Activated CD8-positive, alpha-beta memory T cell treated with anti-CD3 and anti-CD28 coated beads, Interleukin-2, amount 50 U/mL, for 24 hours (primary cell): ENCODE results near the gene DYNLT1.
"Not testable (repeated sequence)": the region's sequence is repeated elsewhere in the genome, so short reads cannot be mapped to it uniquely, and the experiment has no call there.

Source experiments
- DNase-seq: peaks from one replicate; pipeline ENCODE4 v3.0.0-alpha.2; 2020; ENCODE audit errors: extremely low read depth

The DYNLT1 gene

DNA sequence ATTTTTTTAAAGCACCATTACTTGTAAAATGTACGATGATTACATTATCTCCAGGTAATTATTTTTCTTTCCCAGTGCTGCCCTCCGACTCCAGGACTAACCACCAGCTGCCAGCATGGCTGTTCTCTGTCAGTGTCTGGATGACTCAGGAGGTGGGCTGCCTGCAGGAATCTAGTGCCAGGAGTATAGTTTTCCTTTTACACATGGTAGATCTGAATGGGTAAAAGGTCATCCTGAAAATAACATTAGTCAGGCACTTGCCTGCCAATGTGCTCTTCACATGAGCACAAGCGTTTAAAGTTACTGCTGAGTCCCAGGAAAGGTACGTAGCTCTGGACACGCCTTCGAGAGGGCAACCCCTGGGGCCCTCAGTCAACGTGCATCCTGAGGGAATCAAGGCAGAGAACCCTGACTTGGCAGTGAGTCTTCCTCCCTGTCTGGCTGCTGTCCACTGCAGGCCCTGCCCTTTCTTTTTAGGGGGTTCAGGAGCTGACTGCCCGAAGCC, 2.4 kb downstream of the DYNLT1 start:
- DNase-seq = no peak

DNA sequence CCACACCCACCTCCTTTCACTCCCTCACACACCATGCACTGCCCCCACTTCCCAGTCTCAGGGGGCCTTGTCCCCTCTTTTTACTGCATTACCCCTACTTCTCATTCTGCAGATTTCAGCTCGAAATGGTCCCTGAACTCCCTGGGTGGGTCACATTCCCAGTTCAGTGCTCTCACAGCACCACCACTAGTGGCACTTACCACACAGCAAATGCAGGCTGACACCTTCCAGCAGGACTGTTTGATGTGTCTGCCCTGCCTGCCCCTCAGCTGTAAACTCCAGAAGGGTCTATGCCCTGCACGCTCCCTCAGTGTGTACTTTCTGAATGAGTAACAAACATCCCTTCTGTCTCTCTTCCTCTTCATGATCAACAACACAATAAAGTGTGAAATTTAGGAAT, 4.0 kb downstream of the DYNLT1 start:
- DNase-seq = no peak

DNA sequence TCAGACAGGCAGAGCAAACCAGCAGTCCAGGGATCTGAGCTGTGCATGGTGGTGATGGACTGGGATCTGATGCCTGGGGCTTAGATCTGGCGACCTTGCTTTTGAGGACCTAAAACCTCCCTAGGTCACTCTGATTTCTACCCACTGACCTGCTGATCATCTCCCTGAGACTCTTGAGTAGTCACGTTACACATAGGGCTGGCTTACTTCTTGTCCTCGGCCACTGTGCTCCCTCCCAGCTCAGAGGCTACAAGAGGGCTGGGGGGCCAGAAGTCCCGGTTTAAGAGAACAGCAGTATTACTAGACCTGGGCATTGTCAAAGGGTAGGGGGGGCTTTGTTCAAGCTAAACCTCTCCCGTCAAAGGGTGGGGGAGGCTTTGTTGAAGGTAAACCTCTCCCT, 5.5 kb downstream of the DYNLT1 start:
- no peak for DNase-seq

DNA sequence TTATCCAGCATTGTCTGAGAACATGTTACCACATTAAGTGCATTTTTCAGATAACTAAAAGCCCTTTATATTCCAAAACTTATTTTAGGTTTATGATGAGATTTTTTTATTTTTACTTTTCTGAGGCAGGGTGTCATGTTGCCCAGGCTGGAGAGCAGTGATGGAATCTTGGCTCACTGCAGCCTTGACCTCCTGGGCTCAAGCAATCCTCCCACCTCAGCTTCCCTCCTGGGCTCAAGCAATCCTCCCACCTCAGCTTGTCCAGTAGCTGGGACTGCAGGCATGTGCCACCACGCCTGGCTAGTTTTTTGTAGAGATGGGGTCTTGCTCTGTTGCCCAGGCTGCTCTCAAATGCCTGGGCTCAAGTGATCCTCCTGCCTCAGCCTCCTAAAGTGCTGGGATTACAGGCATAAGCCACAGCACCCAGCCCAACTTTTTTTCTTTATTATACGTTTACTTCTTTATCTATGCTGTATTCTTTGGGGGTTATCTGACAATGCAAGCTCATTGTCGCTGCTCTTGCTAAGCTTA, 6.2 kb downstream of the DYNLT1 start:
- DNase-seq = no peak

DNA sequence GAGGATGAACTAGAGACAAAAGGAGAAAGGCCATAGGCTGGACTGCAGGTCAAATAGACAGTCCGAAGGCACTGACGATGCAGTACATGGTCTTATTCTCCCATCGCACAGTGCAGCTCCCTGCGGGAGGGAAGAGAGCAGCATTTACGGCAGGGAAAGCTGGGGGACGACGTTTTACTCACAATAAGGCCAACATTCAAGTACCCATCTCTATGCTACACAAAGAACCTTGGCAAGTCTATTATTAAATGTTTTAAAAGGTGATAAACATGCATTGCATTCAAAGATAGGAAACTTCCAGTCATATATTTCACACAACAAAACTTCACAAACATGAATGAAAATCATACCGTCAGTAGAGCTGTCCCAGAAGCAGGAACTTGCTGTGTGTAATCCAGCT, 7.8 kb downstream of the DYNLT1 start:
- no peak for DNase-seq

DNA sequence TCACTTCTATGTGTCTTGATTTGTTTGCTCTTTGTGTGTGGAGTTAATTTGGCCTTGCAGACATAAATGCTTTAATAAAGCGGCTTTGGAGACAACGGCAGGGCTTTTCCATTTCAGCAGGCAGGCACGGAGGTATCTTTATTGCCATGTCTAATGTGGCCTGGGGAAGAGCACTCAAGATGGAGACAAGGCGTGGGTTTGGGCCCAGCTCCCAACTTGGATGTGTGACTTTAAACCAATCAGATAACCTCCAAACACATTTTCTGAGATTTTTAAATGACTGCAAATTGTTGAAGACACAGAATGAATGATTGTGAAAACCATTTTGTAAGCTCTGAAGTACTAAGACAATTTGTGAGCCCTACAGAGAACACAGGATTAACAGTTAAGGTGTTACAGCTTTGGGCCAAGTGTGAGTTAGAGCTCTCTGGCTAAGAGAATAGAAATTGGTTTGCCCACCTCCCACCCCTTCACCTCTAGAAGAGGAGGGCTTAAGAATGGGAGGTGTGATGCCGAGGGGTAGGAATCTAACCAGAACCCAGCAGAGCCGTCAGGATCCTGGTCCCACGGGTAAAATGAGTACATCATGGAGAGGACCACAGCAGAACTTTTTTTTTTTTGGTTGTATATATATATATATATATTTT, 9.0 kb downstream of the DYNLT1 start:
- no peak for DNase-seq

DNA sequence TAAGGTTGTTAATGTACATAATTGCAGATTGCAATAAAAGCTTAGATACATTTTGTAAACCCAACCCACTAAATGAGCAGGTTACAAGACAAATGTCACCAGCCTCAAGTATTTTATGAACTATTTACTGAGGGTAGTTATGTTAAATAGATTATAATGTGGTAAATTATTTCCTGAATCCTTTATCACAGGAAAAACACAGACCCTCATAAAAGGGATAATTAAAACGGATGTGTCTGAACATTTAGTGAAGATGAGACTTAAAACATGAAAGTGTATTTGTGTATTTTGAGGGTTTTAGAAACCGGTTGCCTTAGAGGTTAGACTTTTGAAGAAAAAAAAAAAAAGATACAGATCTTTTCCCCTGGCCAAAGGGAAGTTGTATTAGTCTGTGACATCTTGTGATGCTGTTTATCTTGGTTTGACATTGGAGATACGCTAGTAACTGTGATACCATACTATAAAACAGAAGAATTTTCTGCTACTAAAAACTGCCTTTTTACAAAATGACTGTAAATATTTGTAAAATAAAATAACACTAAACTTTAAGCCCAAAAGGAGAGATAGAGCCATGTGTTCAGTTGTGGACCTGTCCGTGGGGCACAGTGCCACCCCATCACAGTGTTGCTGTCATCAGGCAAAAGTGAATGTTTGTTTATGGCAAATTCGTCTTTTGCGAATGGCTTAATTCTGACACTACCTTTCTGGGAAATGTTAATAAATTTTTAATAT, 9.7 kb downstream of the DYNLT1 start:
- DNase-seq = no peak

DNA sequence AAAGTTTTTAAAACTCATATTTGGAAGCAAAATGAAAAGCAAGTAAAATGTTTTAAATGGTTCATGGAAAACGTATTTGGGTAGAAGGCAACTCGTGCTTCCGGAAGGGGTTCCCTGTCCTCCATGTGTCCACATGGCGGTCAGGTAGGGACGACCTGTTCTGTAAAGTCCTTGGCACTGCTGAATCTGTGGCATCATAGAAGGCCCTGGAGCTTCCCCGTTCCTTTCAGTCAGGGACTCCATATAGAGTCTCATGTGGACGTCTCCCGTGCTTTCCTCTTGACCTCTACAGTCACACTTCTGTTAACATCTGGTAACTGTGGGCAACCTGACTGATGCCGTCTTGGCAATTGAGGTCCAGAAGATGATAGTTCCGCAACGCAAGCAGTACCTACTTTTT, 11.4 kb downstream of the DYNLT1 start:
- no peak for DNase-seq

DNA sequence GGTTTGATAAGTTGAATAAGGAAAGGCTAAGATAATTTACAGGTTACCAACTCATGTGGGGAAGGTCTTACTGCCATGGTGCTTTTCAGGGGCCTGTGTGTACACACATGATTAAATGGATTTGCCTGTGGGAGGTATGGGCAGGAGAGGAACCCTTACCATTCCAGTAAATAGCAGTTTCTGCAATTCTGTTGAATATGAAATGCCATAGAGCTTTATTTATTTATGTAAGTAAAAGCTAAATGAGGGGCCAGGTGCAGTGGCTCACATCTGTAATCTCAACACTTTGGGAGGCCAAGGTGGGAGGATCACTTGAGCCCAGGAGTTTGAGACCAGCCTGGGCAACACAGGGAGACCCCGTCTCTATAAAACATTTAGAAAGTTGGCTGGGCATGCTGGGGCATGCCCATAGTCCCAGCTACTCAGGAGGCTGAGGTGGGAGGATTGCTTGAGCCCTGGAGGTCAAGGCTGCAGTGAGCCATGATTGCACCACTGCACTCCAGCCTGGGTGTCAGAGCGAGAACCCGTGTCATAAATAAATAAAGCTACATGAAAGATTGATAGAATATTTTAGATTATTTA, 11.9 kb downstream of the DYNLT1 start:
- not testable (repeated sequence) for DNase-seq

DNA sequence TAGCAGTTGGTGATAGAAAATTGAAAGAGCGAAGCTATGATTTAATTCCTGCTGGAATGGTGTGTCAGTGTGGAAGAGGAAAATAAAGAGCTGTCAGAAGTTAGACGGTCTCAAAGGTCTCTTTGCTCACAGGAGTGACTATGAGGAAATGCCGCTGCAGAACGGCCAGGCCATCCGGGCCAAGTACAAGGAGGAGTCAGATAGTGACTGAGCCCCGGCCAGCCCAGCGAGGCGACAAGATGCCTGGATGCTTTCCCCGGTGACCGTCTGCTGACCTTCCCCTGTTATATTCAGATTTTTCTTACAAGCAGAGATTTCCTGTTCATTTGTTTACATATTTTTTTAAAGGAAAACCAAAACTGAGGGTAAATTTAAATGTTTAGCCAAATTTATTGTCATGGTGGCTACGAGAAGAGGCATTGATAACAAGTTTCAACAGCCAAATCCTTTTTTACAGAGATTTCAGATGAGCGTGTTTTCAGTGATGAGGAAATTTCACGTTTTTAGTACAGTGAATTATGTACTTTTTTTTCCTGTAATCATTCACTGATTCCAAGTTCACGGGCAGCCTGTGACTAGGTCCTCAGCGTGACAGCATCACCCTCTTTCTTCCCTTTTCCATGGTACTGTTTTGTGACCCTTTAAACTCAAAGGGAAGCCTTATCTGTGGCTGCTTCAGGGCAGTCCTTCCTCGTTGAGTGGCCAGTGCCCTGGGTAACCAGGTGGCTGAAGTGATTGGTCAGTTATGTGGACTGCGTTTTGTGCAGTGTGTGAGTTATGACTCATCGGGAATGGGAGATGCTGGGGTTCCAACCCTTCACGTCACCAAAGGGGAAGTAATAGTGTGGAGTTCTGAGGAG, 12.6 kb downstream of the DYNLT1 start:
- no peak for DNase-seq

DNA sequence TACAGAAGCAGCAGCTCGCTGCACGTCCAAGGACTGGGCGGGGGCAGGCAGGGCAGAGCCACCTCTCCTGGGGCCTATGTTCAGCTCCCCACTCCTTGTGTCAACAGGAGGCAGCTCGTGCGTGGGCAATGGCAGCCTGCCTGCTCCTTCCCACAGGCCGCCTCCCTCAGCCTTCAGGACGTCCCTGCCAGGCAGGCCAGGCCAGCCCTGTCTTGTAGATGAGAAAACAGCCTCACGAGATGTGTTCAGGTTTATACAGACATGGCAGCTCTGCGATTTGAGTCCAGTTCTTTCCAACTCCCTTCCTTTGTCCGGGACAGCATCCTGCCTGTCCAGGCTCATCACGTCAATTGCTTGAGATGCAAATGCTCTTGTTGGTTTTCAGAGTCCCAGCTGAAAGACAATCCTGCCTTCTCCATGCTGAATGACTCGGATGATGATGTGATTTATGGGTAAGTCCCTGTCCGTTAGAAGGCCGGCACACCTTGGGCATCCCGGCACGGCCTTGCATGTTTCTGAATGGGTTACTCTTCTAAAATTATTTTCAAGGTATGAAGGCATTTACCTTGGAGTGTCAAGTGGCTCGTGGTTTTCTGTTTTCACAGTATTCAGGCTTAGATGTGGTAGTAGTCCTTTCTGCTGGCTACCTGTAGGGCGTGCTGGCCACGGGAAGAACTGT, 13.5 kb downstream of the DYNLT1 start:
- DNase-seq = no peak

DNA sequence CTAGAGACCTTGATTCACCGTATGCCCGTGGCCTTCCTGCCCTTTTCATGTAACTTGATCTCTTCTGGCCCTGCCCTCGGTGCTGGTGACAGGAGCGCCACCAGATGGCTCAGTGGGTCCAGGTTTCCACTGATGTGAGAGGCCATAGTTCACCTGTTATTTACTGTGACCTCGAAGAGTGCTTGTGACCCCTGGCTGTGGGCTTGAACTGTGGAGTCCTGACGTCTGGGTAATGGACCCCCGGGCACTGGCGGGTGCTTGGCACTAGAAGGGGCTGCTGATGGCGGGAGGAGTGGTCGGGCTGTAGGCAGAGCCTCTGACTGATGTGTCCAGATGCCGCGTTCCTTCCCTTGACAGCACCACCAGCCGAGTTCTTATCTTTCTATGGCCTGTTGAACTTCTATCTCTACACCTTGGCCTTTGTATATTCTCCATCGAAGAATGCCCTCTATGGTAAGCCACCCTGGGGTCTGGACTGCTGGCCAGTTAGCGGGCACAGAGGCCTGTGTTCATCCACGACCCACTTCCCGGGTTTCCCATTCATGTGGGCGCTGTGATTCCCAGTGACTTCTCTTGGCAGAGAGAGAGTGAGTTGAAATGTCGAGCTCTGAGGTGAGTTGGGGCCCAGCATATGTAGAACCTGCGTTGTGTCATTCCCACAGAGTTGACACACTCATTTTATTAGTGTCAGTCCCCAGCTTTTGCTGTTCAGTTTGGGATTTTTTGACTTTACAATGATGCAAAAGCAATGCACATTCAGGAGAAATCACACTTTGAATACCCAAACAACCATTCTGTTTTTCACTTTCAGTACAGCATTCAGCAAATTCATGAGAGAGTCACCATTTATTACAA, 14.9 kb downstream of the DYNLT1 start:
- no peak for DNase-seq

DNA sequence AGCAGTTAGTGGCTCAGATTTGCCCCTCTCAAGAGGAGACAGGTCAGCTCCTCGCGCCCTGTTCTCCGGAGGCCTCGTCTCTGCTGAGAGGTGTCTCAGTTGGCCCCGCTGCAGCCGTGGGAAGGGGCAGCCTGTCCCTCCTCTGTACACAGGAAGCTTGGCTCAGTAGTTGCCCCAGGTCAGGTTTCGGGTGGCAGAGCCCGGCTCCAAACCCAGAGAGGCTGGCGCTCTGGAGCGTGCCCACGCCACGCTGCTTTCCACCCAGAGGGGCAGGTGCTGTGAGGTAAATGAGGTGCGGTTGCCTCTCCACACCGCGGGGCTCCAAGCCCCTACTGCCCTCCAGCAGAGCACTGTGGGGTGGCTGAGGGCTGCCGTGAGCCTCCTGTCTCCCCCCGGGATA, 16.0 kb downstream of the DYNLT1 start:
- no peak for DNase-seq

DNA sequence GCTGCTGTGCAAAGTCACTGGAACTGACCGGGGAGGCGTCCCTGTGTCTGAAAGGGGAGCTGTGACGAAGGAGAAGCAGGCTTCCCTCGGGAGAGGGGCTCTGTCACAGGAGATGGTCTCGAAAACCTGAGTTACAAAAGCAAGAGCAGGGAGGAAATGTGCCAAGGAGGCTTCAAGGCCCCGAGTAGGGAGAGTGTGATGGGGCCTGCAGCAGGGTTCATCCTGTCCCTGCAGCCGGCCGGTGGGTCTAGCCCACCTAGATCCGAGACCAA, 16.7 kb downstream of the DYNLT1 start:
- no peak for DNase-seq

DNA sequence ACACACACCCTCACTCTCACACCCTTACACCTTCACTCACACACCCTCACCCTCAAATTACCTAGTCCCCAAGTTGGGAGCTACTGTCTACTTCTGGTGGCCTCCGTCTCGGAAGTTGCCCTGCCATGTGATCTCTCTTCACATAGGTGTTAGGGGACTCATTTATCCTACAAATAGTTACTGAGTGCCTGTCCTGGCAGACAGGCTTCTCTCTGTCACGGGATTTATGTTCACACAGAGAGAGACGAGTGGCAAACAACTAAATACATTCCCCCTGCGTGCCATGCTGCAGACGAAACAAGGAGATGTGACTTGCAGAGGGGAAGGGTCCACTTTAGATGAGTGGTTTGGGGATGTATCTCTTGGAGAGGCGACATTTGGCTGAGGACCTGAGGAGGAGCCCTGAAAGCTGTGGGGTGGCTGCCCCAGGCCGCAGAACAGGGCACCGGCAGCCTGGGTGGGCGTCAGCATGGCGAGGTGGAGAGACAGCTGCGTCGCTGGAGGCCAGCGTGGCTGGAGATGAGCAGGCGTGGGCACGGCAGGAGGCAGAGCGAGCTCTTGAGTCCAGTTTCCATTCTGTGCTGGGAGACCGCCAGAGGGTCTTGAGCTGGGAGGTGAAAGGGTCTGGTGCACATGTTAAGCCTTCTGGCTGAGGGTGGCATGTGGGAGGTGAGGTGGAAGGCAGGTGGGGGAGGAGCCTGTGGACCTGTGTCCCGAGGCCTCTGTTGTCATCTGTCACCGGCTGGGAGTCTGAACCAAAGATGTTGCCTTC, 17.2 kb downstream of the DYNLT1 start:
- no peak for DNase-seq

DNA sequence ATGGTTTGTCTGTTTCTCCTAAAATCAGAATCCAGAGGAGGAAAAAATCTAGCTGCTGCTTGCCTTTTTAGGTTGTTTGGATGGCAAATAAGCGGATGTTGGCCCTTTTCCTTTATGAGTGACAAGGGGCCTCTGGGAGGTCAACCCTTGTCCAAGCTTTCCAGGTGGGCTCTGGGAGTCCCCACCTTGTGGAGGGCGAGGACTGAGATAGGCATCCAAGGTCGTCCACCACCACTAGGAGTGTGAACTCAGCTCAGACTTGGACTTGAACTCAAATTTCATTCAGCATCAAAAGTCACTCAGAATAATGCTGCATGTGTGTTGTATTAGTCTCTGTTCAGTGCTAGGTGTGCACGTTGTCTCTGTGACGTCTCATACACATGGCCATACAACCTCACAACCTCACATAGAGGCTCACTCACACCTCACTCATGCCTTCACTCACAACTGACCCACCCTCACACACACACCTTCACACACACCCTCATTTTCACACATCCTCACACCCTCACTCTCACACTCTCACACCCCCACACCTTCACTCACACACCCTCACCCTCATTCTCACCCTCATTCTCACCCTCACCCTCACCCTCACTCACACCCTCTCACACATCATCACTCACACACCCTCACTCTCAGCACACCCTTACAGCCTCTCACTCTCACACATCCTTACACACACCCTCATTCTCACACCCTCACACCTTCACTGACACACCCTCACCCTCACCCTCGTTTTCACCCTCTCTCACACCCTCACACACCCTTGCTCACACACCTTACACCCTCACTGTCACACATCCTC, 18.0 kb downstream of the DYNLT1 start:
- no peak for DNase-seq

DNA sequence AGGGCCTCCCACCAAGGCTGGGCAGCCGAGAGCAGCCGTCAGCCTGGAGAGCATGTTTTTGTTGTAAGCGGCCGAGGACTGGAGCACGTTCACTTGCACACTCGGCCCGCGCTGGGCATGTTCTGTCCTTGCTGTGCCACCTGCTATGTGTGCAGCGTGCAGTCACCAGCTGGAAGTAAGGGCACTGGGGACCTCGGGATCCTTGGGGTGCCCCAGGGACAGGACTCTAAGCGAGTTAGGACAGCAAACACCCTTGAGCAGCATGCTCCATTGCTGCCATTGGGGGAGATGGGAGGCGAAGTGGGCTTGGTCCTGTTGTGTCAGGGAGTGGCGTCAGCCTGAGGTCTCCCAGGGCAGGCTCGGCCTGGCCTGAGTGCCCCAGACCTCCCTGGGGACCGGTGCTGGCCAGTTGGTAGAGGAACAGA, 18.6 kb downstream of the DYNLT1 start:
- DNase-seq = no peak

DNA sequence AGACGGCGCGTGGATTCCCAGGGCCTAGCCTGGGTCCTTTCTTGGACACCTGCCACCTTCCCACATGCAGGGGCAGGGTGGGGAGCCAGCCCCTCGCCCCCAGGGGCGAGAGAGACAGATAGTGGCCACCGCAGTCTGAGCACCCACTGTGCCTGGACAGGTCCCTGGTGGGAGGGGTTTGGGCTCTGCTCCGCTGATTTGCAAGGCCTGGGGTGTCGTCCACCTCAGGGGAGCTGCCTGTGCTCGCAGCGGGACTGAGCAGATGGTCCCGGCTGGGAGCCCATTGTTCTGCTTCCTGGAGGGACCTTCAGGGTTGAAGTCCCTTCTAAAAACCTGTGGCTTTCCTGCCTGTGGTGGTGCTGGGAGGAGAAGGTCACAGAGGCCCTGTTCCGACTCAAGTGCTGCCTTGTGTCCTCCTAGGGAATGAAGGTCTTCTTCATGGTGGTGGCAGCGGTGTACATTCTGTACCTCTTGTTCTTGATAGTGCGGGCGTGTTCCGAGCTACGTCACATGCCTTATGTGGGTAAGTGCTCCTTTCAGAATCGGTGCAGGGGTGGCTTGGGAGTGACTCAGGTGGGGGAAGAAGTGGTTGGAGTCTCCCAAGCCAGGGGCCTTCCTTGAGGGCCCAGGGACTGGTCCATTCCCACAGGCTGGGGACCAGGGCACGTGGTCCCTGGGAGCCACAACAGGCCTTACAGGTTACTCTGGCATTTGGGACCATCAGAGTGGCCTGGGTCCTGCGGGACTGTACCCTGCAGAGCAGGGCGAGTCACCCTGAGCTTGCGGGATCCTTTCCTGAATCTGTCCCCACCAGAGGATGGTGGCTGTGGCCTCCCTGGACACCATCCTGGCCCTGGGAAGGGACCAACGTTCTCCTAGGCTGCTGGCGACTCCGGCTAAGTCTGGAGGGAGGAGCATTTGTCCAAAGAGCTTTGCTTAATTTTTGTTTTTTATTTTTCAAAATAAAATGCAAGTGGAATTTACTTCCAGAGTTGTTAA, 19.6 kb downstream of the DYNLT1 start:
- no peak for DNase-seq
